ENCODE data around the gene FOXD3.
A peak's percentile ranks its signal among the peaks of the same experiment; 100 is the strongest.

The FOXD3 gene

DNA sequence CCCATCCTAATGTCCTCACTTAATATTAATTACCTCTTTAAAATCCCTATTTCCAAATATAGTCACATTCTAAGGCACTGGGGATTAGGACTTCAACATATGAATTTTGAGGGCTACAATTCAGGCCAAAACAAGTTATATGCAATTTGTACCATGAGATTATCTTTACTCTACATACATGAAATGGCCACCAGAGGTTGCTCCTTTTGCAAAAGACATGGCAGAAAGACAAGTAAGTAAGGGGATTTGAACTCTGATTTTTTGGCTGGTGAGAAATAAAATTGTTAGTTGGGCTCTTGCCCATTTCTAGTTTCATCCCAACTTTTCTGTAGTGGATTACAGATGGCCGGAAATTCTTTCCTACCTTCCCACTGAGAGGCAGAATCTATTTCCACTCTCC lies 40.2 kb downstream of the FOXD3 start:
- DNase-seq = no peak

DNA sequence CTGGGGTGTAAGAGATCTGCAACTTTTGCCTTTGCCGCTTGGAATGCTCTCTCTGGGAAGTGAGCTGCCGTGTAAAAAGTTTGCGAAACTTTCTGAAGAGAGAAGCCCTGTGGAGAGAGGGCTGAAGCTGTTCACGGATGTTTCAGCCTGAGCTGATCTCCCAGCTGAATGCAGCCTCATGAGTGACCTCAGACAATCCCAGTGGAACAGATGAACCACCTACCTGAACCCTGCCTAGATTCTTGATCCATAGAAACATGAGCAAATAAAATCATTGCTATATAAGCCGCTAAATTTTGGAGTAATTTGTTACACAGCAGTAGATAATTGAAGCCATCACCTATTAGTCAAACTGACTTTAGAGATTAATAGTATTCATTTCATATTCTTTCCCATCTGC lies 40.6 kb downstream of the FOXD3 start:
- no peak for DNase-seq

DNA sequence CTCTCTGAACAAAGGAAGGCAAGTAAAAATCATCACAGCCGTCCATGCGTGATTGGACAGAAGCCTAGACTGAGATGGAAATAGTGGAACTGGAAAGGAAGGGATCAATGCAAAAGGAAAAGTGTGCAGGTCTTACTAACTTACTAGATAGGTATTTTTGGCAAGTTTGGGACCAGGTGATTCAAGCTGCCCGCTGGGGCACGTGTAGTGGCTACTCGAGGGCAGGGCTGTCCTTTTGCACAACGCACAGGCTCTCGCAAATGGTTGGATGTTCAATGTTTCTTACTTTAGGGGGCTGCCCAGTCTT lies 44.5 kb downstream of the FOXD3 start:
- no peak for DNase-seq

DNA sequence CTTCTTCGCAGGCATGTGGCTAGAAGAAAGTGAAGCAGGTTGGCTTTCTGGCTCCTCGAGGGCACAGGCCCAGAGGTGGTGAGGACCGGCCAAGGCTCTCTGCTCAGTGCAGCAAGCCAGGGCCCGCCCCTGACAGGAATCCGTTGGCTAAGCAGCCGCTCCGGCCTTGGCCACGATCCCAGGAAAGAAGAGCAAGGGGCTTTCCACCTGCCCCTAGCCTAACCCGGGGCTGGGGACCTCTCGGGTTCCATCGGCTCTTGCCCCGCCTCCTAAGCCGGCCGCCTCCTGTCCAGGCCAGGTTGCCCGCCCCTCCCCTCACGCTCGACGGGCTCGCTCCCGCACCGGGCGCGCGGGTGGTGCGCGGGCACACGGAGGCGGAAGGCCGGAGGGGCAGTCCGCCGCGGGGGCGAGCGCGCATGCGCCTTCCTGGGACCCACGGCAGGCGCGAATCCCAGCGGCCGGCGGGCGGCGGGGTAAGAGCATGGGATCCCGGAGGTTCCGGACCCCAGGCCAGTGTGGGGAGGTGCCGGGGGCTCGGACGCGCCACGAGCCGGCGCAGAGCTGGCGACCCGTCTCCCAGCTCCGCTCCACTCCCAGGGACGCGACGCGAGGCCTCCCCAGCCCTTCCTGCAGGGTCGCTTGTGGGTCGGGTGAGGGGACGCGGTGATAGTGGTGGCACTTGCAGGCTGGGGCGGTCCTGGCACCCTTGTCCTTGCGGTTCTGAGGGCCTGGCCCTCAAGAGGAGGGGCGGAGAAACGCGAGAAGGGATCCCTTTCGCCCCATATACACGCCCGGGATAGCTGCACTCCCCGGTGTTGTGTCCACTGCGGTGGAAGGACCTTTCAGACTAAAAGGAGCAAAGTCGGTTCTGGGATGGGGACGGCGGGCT lies 45.1 kb downstream of the FOXD3 start, which contains the start of gene ALG6:
Gene ALG6, plus strand, starts transcription at position 413 of the 889 bp plus-strand sequence. CDS start 3,351 bp downstream, outside the sequence.
- DNase-seq = peak; percentile 91 to 92

DNA sequence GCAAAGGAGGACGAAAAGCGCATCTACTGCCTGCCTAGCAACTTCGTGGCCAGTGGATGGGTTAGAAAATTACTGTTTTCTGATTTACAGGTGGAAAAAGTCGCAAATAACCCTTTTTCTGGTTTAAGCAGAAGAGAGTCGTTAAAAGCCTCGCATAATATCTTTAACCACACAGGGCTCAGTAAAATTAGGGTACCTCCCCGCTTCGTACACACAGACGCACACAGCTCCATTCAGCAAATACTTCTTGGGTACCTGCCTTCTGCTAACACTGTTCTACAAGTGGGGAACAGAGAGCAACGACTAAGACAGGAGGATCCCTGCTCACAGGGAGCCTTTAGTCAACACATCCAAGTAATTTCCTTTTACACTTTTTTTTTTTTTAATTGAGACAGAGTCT lies 45.8 kb downstream of the FOXD3 start:
- no peak for DNase-seq
